PC-3 (cell line): ENCODE results near the gene PLG.

ENCODE experiments used
- CTCF ChIP-seq: fragments of 300-600 bp; sonication (generic); conservative IDR thresholded peaks from 2 replicates; pipeline ENCODE4 v1.5.1; 2017; ENCODE audit warnings: antibody characterized with exemption, low read depth, mild to moderate bottlenecking, low read length
- EZH2 ChIP-seq: fragments of 300-600 bp; sonication (generic); IDR thresholded peaks from one replicate; pipeline ENCODE4 v1.6.1; 2017; ENCODE audit warnings: antibody characterized with exemption, mild to moderate bottlenecking, low read length; ENCODE audit not compliant: unreplicated experiment
- EZH2phosphoT487 ChIP-seq: fragments of 300-600 bp; sonication (generic); IDR thresholded peaks from 2 replicates; pipeline ENCODE4 v1.6.1; 2018; ENCODE audit warnings: mild to moderate bottlenecking, antibody characterized with exemption, low read length, borderline replicate concordance

- no peak for TF ChIP-seq CTCF
- TF ChIP-seq EZH2phosphoT487 = no peak
- no peak for TF ChIP-seq EZH2
Observed at GRCh38 chr6:160678744-160679401, 23.2 kb upstream of the PLG start.
